ENCODE data around the gene ASIC1.
A peak's percentile ranks its signal among the peaks of the same experiment; 100 is the strongest.

The ASIC1 gene

DNA sequence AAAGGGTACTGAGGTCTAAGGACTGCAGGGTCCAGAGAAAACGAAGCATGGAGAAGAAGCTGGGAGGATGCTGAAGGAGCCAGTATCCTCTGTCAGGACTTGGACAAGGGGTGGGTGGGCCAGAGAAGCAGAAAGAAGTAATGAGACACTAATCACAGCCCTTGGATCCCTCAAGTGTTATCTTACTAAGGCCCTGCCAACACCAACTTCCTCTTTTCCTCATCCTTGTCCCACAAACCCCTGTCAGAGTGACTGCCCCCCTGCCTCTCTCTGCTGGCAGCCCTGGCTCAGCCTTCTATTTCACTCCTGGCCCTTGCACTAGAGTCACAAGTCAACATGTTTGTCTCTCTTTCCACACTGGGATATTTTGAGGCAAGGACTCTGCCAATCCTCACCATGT lies 3.8 kb upstream of the ASIC1 start:
- Histone ChIP-seq H3K36me3 (ENCODE audit: low read length) (no peaks in the 10 kb centered on the region), H2AFZ (ENCODE audit: low read depth, low read length, severe bottlenecking) (no peak overlapping the region), H3K4me2 (ENCODE audit: low read depth, low read length, poor library complexity, severe bottlenecking) (no peak overlapping the region), H3K27me3 (ENCODE audit: low read length) (no peaks in the 10 kb centered on the region), H3K9ac (ENCODE audit: low read length) (no peak overlapping the region), H3K4me3 (ENCODE audit: insufficient read depth, low read length, poor library complexity, severe bottlenecking) (no peak overlapping the region), H3K79me2 (ENCODE audit: insufficient read depth, low read length) (no peaks in the 10 kb centered on the region), H4K20me1 (ENCODE audit: low read depth, low read length) (no peaks in the 10 kb centered on the region), H3K9me3 (ENCODE audit: insufficient read depth, low read length) (no peaks in the 10 kb centered on the region), H3F3A (ENCODE audit: insufficient read depth) (no peaks in the 10 kb centered on the region), H3K27ac (ENCODE audit: low read depth, low read length) (no peak overlapping the region), H3K9me2 (replicated peaks; ENCODE audit: insufficient read depth, low read length) (no peaks in the 10 kb centered on the region)
- TF ChIP-seq, protein P1, sequence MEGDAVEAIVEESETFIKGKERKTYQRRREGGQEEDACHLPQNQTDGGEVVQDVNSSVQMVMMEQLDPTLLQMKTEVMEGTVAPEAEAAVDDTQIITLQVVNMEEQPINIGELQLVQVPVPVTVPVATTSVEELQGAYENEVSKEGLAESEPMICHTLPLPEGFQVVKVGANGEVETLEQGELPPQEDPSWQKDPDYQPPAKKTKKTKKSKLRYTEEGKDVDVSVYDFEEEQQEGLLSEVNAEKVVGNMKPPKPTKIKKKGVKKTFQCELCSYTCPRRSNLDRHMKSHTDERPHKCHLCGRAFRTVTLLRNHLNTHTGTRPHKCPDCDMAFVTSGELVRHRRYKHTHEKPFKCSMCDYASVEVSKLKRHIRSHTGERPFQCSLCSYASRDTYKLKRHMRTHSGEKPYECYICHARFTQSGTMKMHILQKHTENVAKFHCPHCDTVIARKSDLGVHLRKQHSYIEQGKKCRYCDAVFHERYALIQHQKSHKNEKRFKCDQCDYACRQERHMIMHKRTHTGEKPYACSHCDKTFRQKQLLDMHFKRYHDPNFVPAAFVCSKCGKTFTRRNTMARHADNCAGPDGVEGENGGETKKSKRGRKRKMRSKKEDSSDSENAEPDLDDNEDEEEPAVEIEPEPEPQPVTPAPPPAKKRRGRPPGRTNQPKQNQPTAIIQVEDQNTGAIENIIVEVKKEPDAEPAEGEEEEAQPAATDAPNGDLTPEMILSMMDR (IDR thresholded peaks at IDR 0.05; ENCODE audit: insufficient read depth, low read length, poor library complexity, severe bottlenecking), result no peak
- no peak for TF ChIP-seq EZH2phosphoT487 (conservative IDR thresholded peaks at IDR 0.05; ENCODE audit: low read length)

DNA sequence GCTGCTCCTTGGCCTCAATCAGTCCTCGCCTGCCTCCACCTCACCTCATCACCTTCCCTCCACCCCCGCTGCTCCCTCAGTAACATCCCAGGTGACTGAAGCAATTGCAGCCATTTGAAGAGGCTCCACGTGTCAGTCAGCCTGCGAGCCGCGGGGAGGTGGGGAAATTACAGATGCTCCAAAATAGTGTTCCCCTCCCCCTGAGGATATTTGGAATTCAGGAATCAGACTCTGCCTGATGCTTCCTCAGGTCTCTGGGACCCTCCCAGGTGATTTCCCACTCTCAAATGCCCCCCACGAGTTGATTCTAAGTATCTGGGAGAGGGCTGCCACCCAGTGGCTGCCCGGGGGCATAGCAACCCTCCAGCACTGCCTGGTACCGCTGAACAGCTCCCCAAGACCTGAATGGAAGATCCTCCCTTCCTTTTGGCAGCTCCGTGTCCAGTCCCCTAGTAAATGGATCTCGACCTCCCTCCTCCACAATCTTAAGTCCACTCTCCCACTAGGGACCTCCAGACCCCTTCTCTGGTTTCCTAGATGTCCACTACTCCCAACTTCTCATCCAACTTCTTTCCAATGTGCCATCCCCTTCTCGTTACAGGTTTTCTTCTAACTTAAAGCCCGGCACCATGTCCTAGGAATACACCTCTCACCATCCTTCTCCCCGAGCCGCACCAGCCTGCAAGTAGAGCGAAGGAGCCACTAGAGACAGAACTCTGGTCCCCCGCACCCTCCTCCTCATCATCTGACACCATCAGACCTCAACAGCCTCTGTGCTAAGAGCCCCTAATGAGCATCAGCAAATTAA lies 1.4 kb upstream of the ASIC1 start:
- Histone ChIP-seq H3K27me3 (ENCODE audit: low read length) (no peaks in the 10 kb centered on the region), H4K20me1 (ENCODE audit: low read depth, low read length) (no peaks in the 10 kb centered on the region), H3K36me3 (ENCODE audit: low read length) (no peaks in the 10 kb centered on the region), H2AFZ (ENCODE audit: low read depth, low read length, severe bottlenecking) (peak overlapping the region; percentile 61), H3K4me2 (ENCODE audit: low read depth, low read length, poor library complexity, severe bottlenecking) (peak overlapping the region; percentile 41), H3K27ac (ENCODE audit: low read depth, low read length) (no peak overlapping the region), H3K9ac (ENCODE audit: low read length) (no peak overlapping the region; the same call in 1 of the 2 replicates), H3F3A (ENCODE audit: insufficient read depth) (no peaks in the 10 kb centered on the region), H3K9me2 (replicated peaks; ENCODE audit: insufficient read depth, low read length) (no peaks in the 10 kb centered on the region), H3K4me3 (ENCODE audit: insufficient read depth, low read length, poor library complexity, severe bottlenecking) (no peak overlapping the region), H3K9me3 (ENCODE audit: insufficient read depth, low read length) (no peaks in the 10 kb centered on the region), H3K79me2 (ENCODE audit: insufficient read depth, low read length) (no peaks in the 10 kb centered on the region)
- TF ChIP-seq, protein P1 (IDR thresholded peaks at IDR 0.05; ENCODE audit: insufficient read depth, low read length, poor library complexity, severe bottlenecking), result peak; percentile 95
- TF ChIP-seq EZH2phosphoT487 (conservative IDR thresholded peaks at IDR 0.05; ENCODE audit: low read length), result no peak

DNA sequence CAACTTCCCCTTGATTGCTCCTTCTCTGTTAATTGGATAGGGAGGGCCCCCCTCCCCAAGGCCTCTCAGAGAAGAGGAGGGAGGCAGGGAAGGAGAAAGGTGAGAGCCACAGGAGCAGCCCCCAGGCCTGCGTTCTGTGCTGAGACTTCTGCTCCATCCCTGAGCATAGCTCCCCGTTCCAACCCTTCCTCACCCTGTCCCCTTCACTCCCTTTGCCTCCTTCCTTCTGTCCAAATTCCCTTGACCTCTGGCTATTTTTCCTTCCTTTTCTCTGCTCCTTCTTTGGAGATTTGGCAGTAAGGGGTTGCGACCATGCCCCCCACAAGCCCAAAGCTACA lies 788 bp upstream of the ASIC1 start:
- H3K27ac ChIP-seq (ENCODE audit: low read depth, low read length), result no peak overlapping the region
- no peaks in the 10 kb centered on the region for H3K27me3 ChIP-seq (ENCODE audit: low read length)
- H3K4me3 ChIP-seq (ENCODE audit: insufficient read depth, low read length, poor library complexity, severe bottlenecking), result no peak overlapping the region
- no peaks in the 10 kb centered on the region for H3K9me2 ChIP-seq (replicated peaks; ENCODE audit: insufficient read depth, low read length)
- H3K36me3 ChIP-seq (ENCODE audit: low read length), result no peaks in the 10 kb centered on the region
- H3K4me2 ChIP-seq (ENCODE audit: low read depth, low read length, poor library complexity, severe bottlenecking), result peak overlapping the region; percentile 65
- no peaks in the 10 kb centered on the region for H3F3A ChIP-seq (ENCODE audit: insufficient read depth)
- no peak overlapping the region for H3K9ac ChIP-seq (ENCODE audit: low read length)
- H2AFZ ChIP-seq (ENCODE audit: low read depth, low read length, severe bottlenecking), result no peak overlapping the region
- H3K9me3 ChIP-seq (ENCODE audit: insufficient read depth, low read length), result no peaks in the 10 kb centered on the region
- H4K20me1 ChIP-seq (ENCODE audit: low read depth, low read length), result no peaks in the 10 kb centered on the region
- no peaks in the 10 kb centered on the region for H3K79me2 ChIP-seq (ENCODE audit: insufficient read depth, low read length)
- TF ChIP-seq, protein P1 (IDR thresholded peaks at IDR 0.05; ENCODE audit: insufficient read depth, low read length, poor library complexity, severe bottlenecking), result no peak
- no peak for TF ChIP-seq EZH2phosphoT487 (conservative IDR thresholded peaks at IDR 0.05; ENCODE audit: low read length)

Measured in SU-DHL-6 (cell line).